Large intestine (tissue), 3 donors: Measurements from ENCODE around the gene STX8. TPM values are rescaled to one million over a fixed set of nuclear protein-coding genes. Genes with fewer than 3 reads are reported as not detected.

Source experiments
- DNase-seq, 2 donors: peaks; one replicate each; pipeline versions ENCODE4 v3.0.0 to v3.0.0-alpha.2; 2013
- H3K27ac ChIP-seq: one replicate; pipeline ENCODE4 v1.5.1; 2013; ENCODE audit warnings: low read length
- H3K27me3 ChIP-seq: 2 replicates; pipeline ENCODE4 v1.6.1; 2013; ENCODE audit warnings: low read length; ENCODE audit not compliant: control insufficient read depth, insufficient read depth
- H3K36me3 ChIP-seq: 2 replicates; pipeline ENCODE4 v1.6.1; 2013; ENCODE audit warnings: low read length; ENCODE audit not compliant: control insufficient read depth, insufficient read depth
- H3K4me1 ChIP-seq: one replicate; pipeline ENCODE4 v1.6.1; 2013; ENCODE audit warnings: low read length; ENCODE audit not compliant: control insufficient read depth, insufficient read depth
- H3K4me3 ChIP-seq: one replicate; pipeline ENCODE4 v1.5.1; 2013; ENCODE audit warnings: low read length
- H3K9me3 ChIP-seq: one replicate; pipeline ENCODE4 v1.6.1; 2013; ENCODE audit warnings: mild to moderate bottlenecking, low read depth, low read length, moderate library complexity; ENCODE audit not compliant: control insufficient read depth
- WGBS: methylation state at CpG from one replicate; pipeline ENCODE4 v1.1.5; 2013; ENCODE audit warnings: low lambda C conversion rate; ENCODE audit not compliant: insufficient coverage; 5-methylcytosine and 5-hydroxymethylcytosine counted together
- polyA plus RNA-seq: library from polyadenylated mRNA; unstranded; fragments of 120-200 nt; gene quantifications from one replicate; pipeline ENCODE4 v1.2.1, GENCODE V29; 2013

The STX8 gene
- polyA plus RNA-seq, 1 donor = 53.6 TPM

DNA sequence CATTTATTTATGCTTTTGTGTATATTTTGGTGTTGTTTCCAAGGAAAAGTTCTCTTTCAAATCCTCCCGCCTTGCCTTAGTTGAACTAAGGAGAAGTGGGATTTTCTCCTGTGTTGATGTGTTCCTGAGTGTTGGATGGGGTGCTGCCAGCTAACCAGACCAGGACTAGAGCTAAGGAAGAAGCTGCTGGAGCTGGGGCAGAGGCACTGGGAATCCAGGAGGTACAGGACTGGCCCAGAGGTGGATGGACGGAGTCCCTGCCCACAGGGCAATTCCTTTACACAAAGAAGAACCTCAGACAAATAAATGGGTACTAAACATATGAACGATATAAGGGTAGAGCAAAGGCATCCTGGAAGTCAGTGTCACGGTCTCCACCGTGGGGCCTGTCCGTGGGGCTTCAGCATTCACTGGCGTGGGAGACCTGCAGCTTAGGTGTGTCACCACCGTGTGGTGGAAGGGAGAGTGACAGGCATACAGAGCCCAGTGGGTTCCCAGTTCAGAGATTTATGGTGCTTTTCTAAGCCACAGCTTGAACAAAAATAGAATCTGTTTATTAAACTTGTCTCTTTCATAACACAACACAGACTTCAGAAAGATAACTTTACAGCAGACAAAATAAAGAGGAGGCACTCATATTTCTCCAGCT is 283.6 kb downstream of the STX8 start:
- Histone ChIP-seq H3K36me3 (no peaks in the 10 kb centered on the region), H3K4me3 (no peak overlapping the region), H3K27ac (peak overlapping the region; percentile 14), H3K4me1 (peaks cover 9% of the 10 kb centered on the region), H3K27me3 (no peaks in the 10 kb centered on the region), H3K9me3 (no peaks in the 10 kb centered on the region)
- no CpG with 5 or more reads among the region's 8 CpGs for WGBS
- peak; percentile 36 to 59 for DNase-seq

DNA sequence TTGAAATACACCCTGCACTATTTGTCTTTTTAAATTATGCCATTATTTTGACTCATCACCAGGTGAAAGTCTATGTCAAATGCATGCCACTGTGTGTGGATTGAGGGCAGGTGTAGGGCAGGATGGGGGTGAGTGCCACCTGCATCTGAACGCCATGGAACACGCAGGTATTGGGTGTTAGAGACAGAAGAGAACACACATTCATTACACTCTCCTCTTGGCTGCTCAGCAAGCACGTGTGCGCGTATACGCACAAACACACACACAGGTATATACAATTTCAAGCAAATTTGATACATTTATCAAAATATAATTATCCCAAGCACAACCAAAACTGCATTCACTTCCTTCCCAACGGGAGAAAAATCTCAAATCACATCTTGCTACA is 285.4 kb downstream of the STX8 start:
- Histone ChIP-seq H3K27me3 (no peaks in the 10 kb centered on the region), H3K36me3 (no peaks in the 10 kb centered on the region), H3K4me3 (no peak overlapping the region), H3K27ac (no peak overlapping the region), H3K9me3 (no peaks in the 10 kb centered on the region), H3K4me1 (peaks cover 9% of the 10 kb centered on the region)
- no peak for DNase-seq
- WGBS = no CpG with 5 or more reads among the region's 7 CpGs

DNA sequence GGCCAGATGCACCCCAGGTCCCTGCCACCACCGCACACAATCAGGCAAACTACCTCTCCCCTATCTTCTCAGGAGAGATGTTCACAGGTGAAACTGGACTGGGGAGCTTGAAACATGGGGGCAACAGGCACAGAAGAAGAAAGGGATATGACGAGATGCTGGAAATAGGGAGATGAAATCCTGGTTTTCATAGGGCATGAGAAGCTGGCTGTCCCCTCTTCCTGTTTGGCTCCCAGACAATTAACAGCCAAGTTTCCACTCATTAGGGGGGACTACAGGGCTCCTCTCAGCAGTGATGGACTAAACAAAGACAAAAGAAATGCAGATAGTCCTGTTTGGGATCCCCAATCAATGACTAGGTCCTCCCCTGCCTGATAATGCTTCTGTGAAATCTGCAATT is 288.3 kb downstream of the STX8 start:
- DNase-seq = no peak
- WGBS = no CpG with 5 or more reads among the region's 2 CpGs
- Histone ChIP-seq H3K36me3 (no peaks in the 10 kb centered on the region), H3K4me3 (no peak overlapping the region), H3K27ac (no peak overlapping the region), H3K4me1 (peaks cover 7% of the 10 kb centered on the region), H3K9me3 (no peaks in the 10 kb centered on the region), H3K27me3 (no peaks in the 10 kb centered on the region)

DNA sequence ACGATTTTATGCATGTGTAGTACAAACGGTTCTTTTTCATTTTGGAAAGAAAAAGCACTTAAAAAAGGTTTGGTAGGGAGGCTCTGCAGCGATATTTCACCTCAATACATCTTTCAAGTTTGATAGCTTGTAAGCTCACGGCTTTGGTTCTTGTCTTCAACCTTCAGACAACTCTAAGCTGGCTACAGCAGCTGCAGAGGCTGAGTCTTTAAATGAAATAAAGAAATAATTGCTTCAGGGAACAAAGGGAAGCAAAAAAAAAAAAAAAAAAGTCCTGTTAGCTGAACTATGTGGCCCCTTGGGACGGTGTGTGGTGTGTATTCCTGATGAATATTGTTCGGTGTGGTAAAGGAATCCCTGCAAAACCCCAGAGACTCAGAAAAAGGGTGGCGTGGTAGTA is 289.2 kb downstream of the STX8 start:
- WGBS = 83% methylated on average over 2 of the region's 7 CpGs
- Histone ChIP-seq H3K27ac (no peak overlapping the region), H3K4me3 (no peak overlapping the region), H3K27me3 (no peaks in the 10 kb centered on the region), H3K4me1 (peaks cover 3% of the 10 kb centered on the region), H3K36me3 (no peaks in the 10 kb centered on the region), H3K9me3 (no peaks in the 10 kb centered on the region)
- DNase-seq = no peak

- DNase-seq = no peak
- 87% methylated on average over 9 of the region's 14 CpGs for WGBS
These were observed 289.8 kb downstream of the STX8 start for GRCh38 chr17:9285602-9286427.

GRCh38 chr17:9284884-9285283 is 290.7 kb downstream of the STX8 start:
- Histone ChIP-seq H3K9me3 (no peaks in the 10 kb centered on the region), H3K36me3 (no peaks in the 10 kb centered on the region), H3K27ac (no peak overlapping the region), H3K4me1 (peaks cover 3% of the 10 kb centered on the region), H3K27me3 (no peaks in the 10 kb centered on the region), H3K4me3 (no peak overlapping the region)
- DNase-seq = no peak
- no CpG with 5 or more reads among the region's 4 CpGs for WGBS

More at GRCh38 chr17:9285602-9286427, 289.8 kb downstream of the STX8 start:
- Histone ChIP-seq H3K27ac (no peak overlapping the region), H3K4me1 (peaks cover 3% of the 10 kb centered on the region), H3K4me3 (no peak overlapping the region), H3K36me3 (no peaks in the 10 kb centered on the region), H3K27me3 (no peaks in the 10 kb centered on the region), H3K9me3 (no peaks in the 10 kb centered on the region)

- H3K36me3 ChIP-seq = no peaks in the 10 kb centered on the region
- no peak overlapping the region for H3K4me3 ChIP-seq
- no CpG with 5 or more reads among the region's 2 CpGs for WGBS
- H3K27ac ChIP-seq = no peak overlapping the region
- H3K27me3 ChIP-seq = no peaks in the 10 kb centered on the region
- H3K9me3 ChIP-seq = no peaks in the 10 kb centered on the region
- peaks cover 3% of the 10 kb centered on the region for H3K4me1 ChIP-seq
- DNase-seq = no peak
These were observed 291.7 kb downstream of the STX8 start for GRCh38 chr17:9283909-9284308.

DNA sequence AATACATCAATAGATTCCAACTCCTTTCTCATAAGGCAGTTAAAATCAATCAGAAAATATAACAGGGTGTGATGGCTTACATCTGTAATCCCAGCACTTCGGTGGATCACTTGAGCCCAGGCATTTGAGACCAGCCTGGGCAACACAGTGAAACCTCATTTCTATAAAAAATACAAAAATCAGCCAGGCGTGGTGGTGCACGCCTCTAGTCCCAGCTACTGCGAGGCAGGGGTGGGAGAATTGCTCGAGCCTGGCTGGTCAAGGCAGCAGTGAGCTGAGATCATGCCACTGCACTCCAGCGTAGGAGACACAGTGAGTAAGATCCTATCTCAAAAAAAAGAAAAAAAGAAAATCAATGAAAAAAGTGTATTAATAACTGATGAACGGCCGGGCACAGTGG is 295.7 kb downstream of the STX8 start:
- Histone ChIP-seq H3K9me3 (no peaks in the 10 kb centered on the region), H3K36me3 (no peaks in the 10 kb centered on the region), H3K27ac (no peak overlapping the region), H3K27me3 (no peaks in the 10 kb centered on the region), H3K4me3 (no peak overlapping the region), H3K4me1 (peaks cover under 1% of the 10 kb centered on the region)
- no peak for DNase-seq
- WGBS = 89% methylated on average over 6 of the region's 8 CpGs

DNA sequence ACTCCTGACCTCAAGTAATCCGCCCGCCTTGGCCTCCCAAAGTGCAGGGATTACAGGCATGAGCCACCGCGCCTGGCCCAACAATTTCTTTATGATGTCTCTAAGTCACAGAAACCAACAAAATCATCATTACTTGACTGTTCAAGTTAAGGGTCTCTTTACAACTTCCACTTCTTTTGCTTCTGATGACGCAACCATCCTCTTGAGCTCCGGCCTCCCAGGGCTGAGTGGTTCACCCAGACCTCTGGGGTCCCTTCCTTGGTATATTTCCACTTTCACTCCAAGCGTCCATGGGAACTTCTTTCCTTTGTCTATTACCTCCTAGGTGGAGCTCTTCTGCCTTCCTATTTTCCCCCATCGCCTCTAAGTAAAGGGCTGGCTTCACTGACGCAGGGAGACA is 300.6 kb downstream of the STX8 start:
- Histone ChIP-seq H3K27ac (no peak overlapping the region), H3K4me1 (no peaks in the 10 kb centered on the region), H3K9me3 (no peaks in the 10 kb centered on the region), H3K4me3 (no peak overlapping the region), H3K36me3 (no peaks in the 10 kb centered on the region), H3K27me3 (no peaks in the 10 kb centered on the region)
- WGBS = 83% methylated on average over 2 of the region's 9 CpGs
- no peak for DNase-seq

GRCh38 chr17:9273428-9274391 is 301.9 kb downstream of the STX8 start:
- Histone ChIP-seq H3K27ac (peak overlapping the region; percentile 31), H3K4me1 (no peaks in the 10 kb centered on the region), H3K9me3 (no peaks in the 10 kb centered on the region), H3K27me3 (no peaks in the 10 kb centered on the region), H3K36me3 (no peaks in the 10 kb centered on the region), H3K4me3 (no peak overlapping the region)
- no peak for DNase-seq
- 100% methylated on average over 1 of the region's 21 CpGs for whole genome bisulfite sequencing
